Endothelial cell of umbilical vein (primary cell): ENCODE measurements around the gene E2F4. TPM values are rescaled to one million over a fixed set of nuclear protein-coding genes. Genes with fewer than 3 reads are reported as not detected.

Experiments used
- BruUV-seq: library from RNA; stranded (reverse); fragments of 400-500 nt; replicated peaks from 2 replicates; lab custom pipeline; 2021; lab: Mats Ljungman, UMichigan
- CTCF ChIA-PET: fragments of 300-600, 350-600 bp; sonication (Branson Sonifier 250); formaldehyde crosslinking; loops from one replicate; lab custom pipeline; 2021; ENCODE audit warnings: antibody characterized with exemption, inconsistent platforms; lab: Charles Lee
- POLR2A ChIA-PET: fragments of 300-600, 350-600 bp; sonication (Branson Sonifier 250); formaldehyde crosslinking; loops from one replicate; lab custom pipeline; 2021; ENCODE audit warnings: antibody characterized with exemption, inconsistent platforms; lab: Charles Lee
- DNase-seq: peaks from one replicate; pipeline ENCODE4 v3.0.0-alpha.2; 2011; ENCODE audit warnings: low read depth, low spot score
- FAIRE-seq: peaks from 2 replicates; lab custom pipeline; 2011; peaks lifted over from hg19 to GRCh38; lab: Jason Lieb, UNC
- H2AFZ ChIP-seq: 2 replicates; pipeline ENCODE4 v1.6.0; 2012; ENCODE audit warnings: low read depth, low read length, control low read depth, inconsistent platforms
- H3K27ac ChIP-seq: 2 replicates; pipeline ENCODE4 v1.5.1; 2011; ENCODE audit warnings: low read depth, mild to moderate bottlenecking, control low read depth, low read length, moderate library complexity; ENCODE audit not compliant: insufficient read depth
- H3K27me3 ChIP-seq, 2 experiments: 2 replicates each; pipeline versions ENCODE4 v1.6.0 to v1.6.1; 2011; ENCODE audit warnings: low read length in 2 of 2, mixed read lengths in 1 of 2; ENCODE audit not compliant: control insufficient read depth in 2 of 2, insufficient read depth in 2 of 2
- H3K36me3 ChIP-seq, 2 experiments: 2 replicates in 1 of 2; 3 replicates in 1 of 2; pipeline ENCODE4 v1.5.1; 2011; ENCODE audit warnings: low read length in 2 of 2, mild to moderate bottlenecking in 1 of 2, moderate library complexity in 1 of 2; ENCODE audit not compliant: control insufficient read depth in 2 of 2, insufficient read depth in 2 of 2; ENCODE audit errors: extremely low read depth in 1 of 2
- H3K4me1 ChIP-seq: 3 replicates; pipeline ENCODE4 v1.5.1; 2011; ENCODE audit warnings: mild to moderate bottlenecking, low read length; ENCODE audit not compliant: control insufficient read depth, insufficient read depth; ENCODE audit errors: extremely low read depth
- H3K4me2 ChIP-seq: 2 replicates; pipeline ENCODE4 v1.6.1; 2011; ENCODE audit warnings: low read length, control low read depth, mixed read lengths; ENCODE audit not compliant: insufficient read depth
- H3K4me3 ChIP-seq, 3 experiments: fragments of 200-600 bp in 1 of 3; sonication (generic), shearing (Covaris generic) in 1 of 3; replicated peaks in 1 of 3; 2 replicates each; pipeline ENCODE4 v1.5.1; 2011 to 2016; ENCODE audit warnings: control low read depth in 3 of 3, low read length in 3 of 3, mild to moderate bottlenecking in 2 of 3, inconsistent platforms in 1 of 3, low read depth in 1 of 3, moderate library complexity in 1 of 3; ENCODE audit not compliant: insufficient read depth in 1 of 3
- H3K79me2 ChIP-seq: 2 replicates; pipeline ENCODE4 v1.6.0; 2012; ENCODE audit warnings: low read length, inconsistent platforms; ENCODE audit not compliant: control insufficient read depth, insufficient read depth
- H3K9ac ChIP-seq: replicated peaks from 2 replicates; pipeline ENCODE3; 2011; ENCODE audit warnings: low read length, control low read depth; ENCODE audit not compliant: insufficient read depth; ENCODE audit errors: extremely low read depth
- H3K9me1 ChIP-seq: replicated peaks from 3 replicates; pipeline ENCODE4 v1.6.0; 2011; ENCODE audit warnings: mild to moderate bottlenecking, low read length; ENCODE audit not compliant: control insufficient read depth, insufficient read depth; ENCODE audit errors: extremely low read depth
- H3K9me3 ChIP-seq: replicated peaks from 2 replicates; pipeline ENCODE4 v1.5.1; 2012; ENCODE audit warnings: low read length, inconsistent platforms; ENCODE audit not compliant: control insufficient read depth, insufficient read depth
- H4K20me1 ChIP-seq: replicated peaks from 2 replicates; pipeline ENCODE3; 2011; ENCODE audit warnings: mild to moderate bottlenecking, low read length; ENCODE audit not compliant: control insufficient read depth, insufficient read depth; ENCODE audit errors: extremely low read depth
- CTCF ChIP-seq, 2 donors: IDR thresholded peaks; 1 replicate in 1 of 2; 2 replicates in 1 of 2; pipeline ENCODE4 v1.5.1; 2011; ENCODE audit warnings: low read length in 2 of 2, mild to moderate bottlenecking in 2 of 2, moderate library complexity in 2 of 2, control low read depth in 1 of 2, inconsistent platforms in 1 of 2, low read depth in 1 of 2; ENCODE audit not compliant: insufficient read depth in 1 of 2; ENCODE audit errors: extremely low read depth in 1 of 2
- EZH2 ChIP-seq: IDR thresholded peaks from 2 replicates; pipeline ENCODE4 v1.6.1; 2012; ENCODE audit warnings: borderline replicate concordance, low read depth, mild to moderate bottlenecking, moderate library complexity, low read length, inconsistent platforms; ENCODE audit not compliant: severe bottlenecking
- FOS ChIP-seq: IDR thresholded peaks from 2 replicates; pipeline ENCODE4 v1.6.1; 2011; ENCODE audit warnings: mild to moderate bottlenecking, low read length, moderate library complexity, borderline replicate concordance; ENCODE audit not compliant: insufficient read depth
- GATA2 ChIP-seq: IDR thresholded peaks from 2 replicates; pipeline ENCODE4 v1.7.0; 2011; ENCODE audit warnings: low read depth, mild to moderate bottlenecking, moderate library complexity, mixed read lengths, low read length; ENCODE audit not compliant: insufficient read length, insufficient read depth
- JUN ChIP-seq: IDR thresholded peaks from 2 replicates; pipeline ENCODE4 v1.6.1; 2011; ENCODE audit warnings: borderline replicate concordance, low read depth; ENCODE audit not compliant: insufficient read length, insufficient read depth
- MAX ChIP-seq: IDR thresholded peaks from 2 replicates; pipeline ENCODE4 v1.6.1; 2011; ENCODE audit not compliant: insufficient read depth, insufficient read length
- MYC ChIP-seq: IDR thresholded peaks from one replicate; pipeline ENCODE4 v1.6.1; 2011; ENCODE audit warnings: mild to moderate bottlenecking, low read depth, low read length
- POLR2A ChIP-seq: IDR thresholded peaks from 2 replicates; pipeline ENCODE4 v1.6.1; 2012; ENCODE audit warnings: low read depth, mild to moderate bottlenecking, control low read depth, low read length
- POLR2AphosphoS5 ChIP-seq: IDR thresholded peaks from 2 replicates; pipeline ENCODE4 v1.6.1; 2012; ENCODE audit warnings: low read depth, mild to moderate bottlenecking, control low read depth, low read length, moderate library complexity; ENCODE audit not compliant: insufficient read depth
- dilution Hi-C: fragments of 300-500 bp; cut with MboI; formaldehyde crosslinking; loops from one replicate; pipeline ENCODE4 v1.15.0; 2019; ENCODE audit warnings: low sequenced_read_pairs; ENCODE audit not compliant: extremely low pct_ligation_motif_present
- intact Hi-C: fragments of 100-400 bp; cut with micrococcal nuclease; formaldehyde crosslinking; loops from one replicate; pipeline ENCODE4 v1.10.0; 2022
- polyA plus RNA-seq, 4 experiments: library from polyadenylated mRNA; depleted of rRNA in 3 of 4; stranded (reverse) in 3 of 4; unstranded in 1 of 4; fragments of >200 nt; gene quantifications; 2 replicates each; pipeline versions ENCODE4 v1.2.1 to v1.2.3, GENCODE V29; 2011 to 2012; ENCODE audit warnings: missing spikeins in 1 of 4
- total RNA-seq: library from RNA; stranded (reverse); gene quantifications from 2 replicates; pipeline ENCODE4 v1.2.3, GENCODE V29; 2021

Gene E2F4
- total and polyA plus RNA-seq, 2 donors (not counting 3 experiments of a cell fraction or from before 2014, with no cell fraction given) = 112 to 168 TPM

- no peak for DNase-seq
- peaks cover 3% of the 10 kb centered on the region for H3K4me1 ChIP-seq
- FAIRE-seq = no peak
- H3K27me3 ChIP-seq = peaks cover 0 to 5% of the 10 kb centered on the region in 2 experiments
- peaks cover 2 to 56% of the 10 kb centered on the region in 2 experiments for H3K36me3 ChIP-seq
- no peaks in the 10 kb centered on the region for H3K9me3 ChIP-seq
- H3K79me2 ChIP-seq = no peaks in the 10 kb centered on the region
- no peak overlapping the region for H3K4me3 ChIP-seq
- TF ChIP-seq FOS (no peak), MYC (no peak), CTCF (IDR thresholded peaks at IDR 0.05; ENCODE audit: extremely low read depth in 1 of 2, insufficient read depth in 1 of 2, low read depth in 1 of 2, low read length in 2 of 2) (no peak), JUN (no peak), EZH2 (no peak), POLR2A (no peak), POLR2AphosphoS5 (no peak), MAX (no peak), GATA2 (no peak)
- ChIA-PET CTCF (interaction anchor here (2.4 kb wide), 1 partner anchor 9 kb away, joined by 16 read pairs; no protein-coding TSS in a partner anchor), POLR2A (no interaction called here)
- H3K9ac ChIP-seq = no peak overlapping the region
- no peak overlapping the region for H3K4me2 ChIP-seq
- intact Hi-C loops (no loop called here), dilution Hi-C loops (no loop called here)
- no peak overlapping the region for H3K27ac ChIP-seq
- BruUV-seq = no TSS peak
- H3K9me1 ChIP-seq = no peaks in the 10 kb centered on the region
- no peak overlapping the region for H2AFZ ChIP-seq
- no peaks in the 10 kb centered on the region for H4K20me1 ChIP-seq
These were observed 46.2 kb upstream of the E2F4 start for GRCh38 chr16:67145746-67146145.
